GM23338 (cell line): Measurements from ENCODE around the gene BCAS3. TPM values are rescaled to one million over a fixed set of nuclear protein-coding genes. Genes with fewer than 3 reads are reported as not detected.

Experiments
- ATAC-seq: fragments of 200-7000 bp; cut with Tn5 transposase; 3 replicates; pipeline ENCODE4 v1.9.1; 2020
- DNase-seq: peaks from one replicate; pipeline ENCODE4 v3.0.0-alpha.2; 2015; ENCODE audit warnings: low spot score
- H2AFZ ChIP-seq: fragments of 200-600 bp; sonication (generic); 2 replicates; pipeline ENCODE4 v1.8.0; 2016; ENCODE audit warnings: antibody characterized with exemption, mild to moderate bottlenecking, moderate library complexity
- H3F3A ChIP-seq: fragments of 200-600 bp; sonication (generic); replicated peaks from 2 replicates; pipeline ENCODE4 v1.8.0; 2017; ENCODE audit warnings: antibody characterized with exemption, mixed run types, low read depth
- H3K27ac ChIP-seq: fragments of 200-600 bp; sonication (generic); 2 replicates; pipeline ENCODE4 v1.6.1; 2016; ENCODE audit warnings: low read depth
- H3K27me3 ChIP-seq: fragments of 200-600 bp; sonication (generic); 2 replicates; pipeline ENCODE4 v1.8.0; 2016; ENCODE audit warnings: mild to moderate bottlenecking, mixed run types, moderate library complexity; ENCODE audit not compliant: insufficient read depth
- H3K36me3 ChIP-seq: fragments of 200-600 bp; sonication (generic); 2 replicates; pipeline ENCODE4 v1.8.0; 2016; ENCODE audit warnings: mild to moderate bottlenecking; ENCODE audit not compliant: insufficient read depth
- H3K4me1 ChIP-seq: fragments of 200-600 bp; sonication (generic); 2 replicates; pipeline ENCODE4 v1.8.0; 2016; ENCODE audit warnings: mild to moderate bottlenecking, moderate library complexity; ENCODE audit not compliant: insufficient read depth
- H3K4me2 ChIP-seq: fragments of 200-600 bp; sonication (generic); 2 replicates; pipeline ENCODE4 v1.7.1; 2017; ENCODE audit warnings: mixed run types
- H3K4me3 ChIP-seq: fragments of 200-600 bp; sonication (generic); 2 replicates; pipeline ENCODE4 v1.6.1; 2016; ENCODE audit warnings: mixed run types
- H3K79me2 ChIP-seq: fragments of 200-600 bp; sonication (generic); replicated peaks from 2 replicates; pipeline ENCODE4 v1.8.0; 2017; ENCODE audit warnings: mild to moderate bottlenecking; ENCODE audit not compliant: insufficient read depth
- H3K9me2 ChIP-seq: fragments of 200-600 bp; sonication (generic); 2 replicates; pipeline ENCODE4 v1.8.0; 2017; ENCODE audit not compliant: insufficient read depth
- H4K20me1 ChIP-seq: fragments of 200-600 bp; sonication (generic); replicated peaks from 2 replicates; pipeline ENCODE4 v1.8.0; 2017; ENCODE audit warnings: mild to moderate bottlenecking; ENCODE audit not compliant: insufficient read depth
- H3K27ac Mint-ChIP-seq: 2 replicates; pipeline ENCODE4 v1.8.0; 2020; ENCODE audit warnings: inconsistent platforms, mild to moderate bottlenecking, moderate library complexity, mixed read lengths
- H3K27me3 Mint-ChIP-seq: 3 replicates; pipeline ENCODE4 v1.8.0; 2022; ENCODE audit warnings: low read depth, mild to moderate bottlenecking, moderate library complexity, mixed read lengths, inconsistent platforms; ENCODE audit not compliant: insufficient read depth, poor library complexity
- H3K36me3 Mint-ChIP-seq: 3 replicates; pipeline ENCODE4 v1.8.0; 2021; ENCODE audit warnings: low read depth, mild to moderate bottlenecking, inconsistent platforms, moderate library complexity, mixed read lengths
- H3K4me1 Mint-ChIP-seq: 3 replicates; pipeline ENCODE4 v1.8.0; 2020; ENCODE audit warnings: mild to moderate bottlenecking, inconsistent platforms, mixed read lengths
- H3K4me3 Mint-ChIP-seq: 3 replicates; pipeline ENCODE4 v1.8.0; 2021; ENCODE audit warnings: moderate library complexity, mild to moderate bottlenecking, inconsistent platforms, mixed read lengths
- H3K9me3 Mint-ChIP-seq: 3 replicates; pipeline ENCODE4 v1.8.0; 2020; ENCODE audit warnings: moderate library complexity, mild to moderate bottlenecking, inconsistent platforms, mixed read lengths
- CREB1 ChIP-seq: fragments of 250-450 bp; sonication (Bioruptor Pico); IDR thresholded peaks from 2 replicates; pipeline ENCODE4 v1.5.0; 2020; ENCODE audit warnings: low read depth, mild to moderate bottlenecking, moderate library complexity
- CTCF ChIP-seq, 2 experiments: fragments of 200-600 bp in 1 of 2; sonication (generic) in 1 of 2; conservative IDR thresholded peaks; 2 replicates each; pipeline versions ENCODE4 v1.5.1 to v1.6.1; 2016 to 2017; ENCODE audit warnings: antibody characterized with exemption in 2 of 2, low read depth in 2 of 2, mild to moderate bottlenecking in 2 of 2, moderate library complexity in 1 of 2
- EZH2 ChIP-seq: fragments of 200-600 bp; sonication (generic); IDR thresholded peaks from one replicate; pipeline ENCODE4 v1.8.0; 2017; ENCODE audit warnings: antibody characterized with exemption, mild to moderate bottlenecking, low read depth; ENCODE audit not compliant: unreplicated experiment
- EZH2phosphoT487 ChIP-seq: fragments of 200-600 bp; sonication (generic); IDR thresholded peaks from one replicate; pipeline ENCODE4 v1.8.1; 2018; ENCODE audit warnings: antibody characterized with exemption; ENCODE audit not compliant: unreplicated experiment
- JUNB ChIP-seq: IDR thresholded peaks from one replicate; pipeline ENCODE4 v1.6.1; 2016; ENCODE audit warnings: antibody characterized with exemption; ENCODE audit not compliant: unreplicated experiment
- NANOG ChIP-seq: IDR thresholded peaks from 2 replicates; pipeline ENCODE4 v1.6.1; 2016; ENCODE audit warnings: antibody characterized with exemption, borderline replicate concordance
- POLR2AphosphoS5 ChIP-seq: IDR thresholded peaks from 2 replicates; pipeline ENCODE4 v1.6.1; 2016; ENCODE audit warnings: antibody characterized with exemption, low read depth
- STAT1 ChIP-seq: IDR thresholded peaks from one replicate; pipeline ENCODE4 v1.6.1; 2016; ENCODE audit warnings: antibody characterized with exemption; ENCODE audit not compliant: unreplicated experiment
- ZNF462 ChIP-seq: fragments of 250-450 bp; sonication (Bioruptor Pico); IDR thresholded peaks from 2 replicates; pipeline ENCODE4 v1.5.0; 2020; ENCODE audit warnings: mild to moderate bottlenecking, moderate library complexity
- polyA plus RNA-seq: library from polyadenylated mRNA; unstranded; fragments of >200 nt; fragmentation: Nextera tagmentation; extraction: Ambion mirVana; gene quantifications from 2 replicates; pipeline ENCODE4 v1.2.1, GENCODE V29; 2016
- total RNA-seq: library from RNA; depleted of rRNA; stranded (reverse); fragments of >200 nt; shearing (Covaris generic); gene quantifications from 2 replicates; pipeline ENCODE4 v1.2.3, GENCODE V29; 2014

BCAS3 gene
- total and polyA plus RNA-seq, 2 experiments from 2014 or later, result 8.2 to 28.0 TPM

GRCh38 chr17:60752873-60753577, 75.4 kb downstream of the BCAS3 start:
- no peak for TF ChIP-seq CTCF (conservative IDR thresholded peaks at IDR 0.05; ENCODE audit: low read depth in 2 of 2)
- no peak for TF ChIP-seq EZH2
- Histone ChIP-seq H3K9me2 (no peaks in the 10 kb centered on the region), H3F3A (no peaks in the 10 kb centered on the region), H4K20me1 (no peaks in the 10 kb centered on the region), H3K79me2 (no peaks in the 10 kb centered on the region), H3K4me2 (no peak overlapping the region), H3K4me1 (peaks cover 9% of the 10 kb centered on the region), H2AFZ (no peak overlapping the region), H3K4me3 (no peak overlapping the region), H3K27ac (no peak overlapping the region), H3K27me3 (no peaks in the 10 kb centered on the region), H3K36me3 (no peaks in the 10 kb centered on the region)
- peaks cover 9% of the 10 kb centered on the region for H3K9me3 Mint-ChIP-seq
- no peak overlapping the region for H3K4me3 Mint-ChIP-seq
- DNase-seq, result no peak
- H3K36me3 Mint-ChIP-seq, result peaks cover 7% of the 10 kb centered on the region
- peaks cover 3% of the 10 kb centered on the region for H3K27me3 Mint-ChIP-seq
- H3K27ac Mint-ChIP-seq, result no peak overlapping the region
- H3K4me1 Mint-ChIP-seq, result peaks cover 11% of the 10 kb centered on the region
- no peak for ATAC-seq

DNA sequence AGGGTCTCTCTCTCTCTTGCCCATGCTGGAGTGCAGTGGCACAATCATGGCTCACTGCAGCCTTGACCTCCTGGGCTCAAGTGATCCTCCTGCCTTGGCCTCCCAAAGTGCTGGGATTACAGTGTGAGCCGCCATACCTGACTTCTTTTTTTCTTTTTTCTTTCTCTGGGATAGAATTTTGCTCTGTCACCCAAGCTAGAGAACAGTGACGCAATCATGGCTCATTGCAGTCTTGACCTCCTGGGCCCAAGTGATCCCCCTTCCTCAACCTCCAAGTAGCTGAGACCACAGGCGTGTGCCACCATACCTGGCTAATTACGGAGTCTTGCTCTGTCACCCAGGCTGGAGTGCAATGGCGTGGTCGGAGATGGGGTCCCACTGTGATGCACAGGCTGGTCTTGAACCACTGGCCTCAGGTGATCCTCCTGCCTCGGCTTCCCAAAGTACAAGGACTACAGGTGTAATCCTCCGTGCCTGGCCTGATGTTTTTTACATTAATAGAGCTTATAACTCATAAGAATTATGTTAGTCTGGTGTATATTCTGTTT, 76.5 kb downstream of the BCAS3 start:
- ATAC-seq (no peak), DNase-seq (no peak)
- Mint-ChIP-seq H3K36me3 (peaks cover 7% of the 10 kb centered on the region), H3K9me3 (peaks cover 9% of the 10 kb centered on the region), H3K27ac (no peak overlapping the region), H3K4me1 (peaks cover 4% of the 10 kb centered on the region), H3K27me3 (peaks cover 5% of the 10 kb centered on the region), H3K4me3 (no peak overlapping the region)
- Histone ChIP-seq H3K36me3 (no peaks in the 10 kb centered on the region), H3K4me1 (no peaks in the 10 kb centered on the region), H3K4me3 (no peak overlapping the region), H2AFZ (no peak overlapping the region), H3K9me2 (no peaks in the 10 kb centered on the region), H3K79me2 (no peaks in the 10 kb centered on the region), H3K27me3 (no peaks in the 10 kb centered on the region), H4K20me1 (no peaks in the 10 kb centered on the region), H3F3A (no peaks in the 10 kb centered on the region), H3K4me2 (no peak overlapping the region), H3K27ac (no peak overlapping the region)
- TF ChIP-seq STAT1 (no peak), NANOG (no peak), CREB1 (CRISPR knock-in tag) (no peak), EZH2phosphoT487 (no peak), ZNF462 (CRISPR knock-in tag) (no peak), POLR2AphosphoS5 (no peak), CTCF (conservative IDR thresholded peaks at IDR 0.05; ENCODE audit: low read depth in 2 of 2) (no peak), JUNB (no peak)
